ENCODE data around the gene RNF135. TPM values are rescaled to one million over a fixed set of nuclear protein-coding genes. Genes with fewer than 3 reads are reported as not detected.

The RNF135 gene
- total RNA-seq, 1 experiment from 2014 or later = 0.64 TPM

- Histone ChIP-seq H3K4me3 (ENCODE audit: low read depth, low read length) (no peak overlapping the region), H3K4me1 (peaks cover 10% of the 10 kb centered on the region), H3K27me3 (replicated peaks; ENCODE audit: control insufficient read depth, insufficient read depth, low read length) (no peaks in the 10 kb centered on the region), H3K9me3 (no peaks in the 10 kb centered on the region), H3K36me3 (ENCODE audit: control insufficient read depth, insufficient read depth, low read length) (no peaks in the 10 kb centered on the region)
- CTCF ChIA-PET = no interaction called here
- no peak overlapping the region for H3K27ac Mint-ChIP-seq (ENCODE audit: unreplicated experiment)
- intact Hi-C loops (cut with micrococcal nuclease; ENCODE audit: unreplicated experiment) = loop anchor here (10.0 kb wide), 1 partner anchor 48 kb away; no protein-coding TSS in a partner anchor
- H3K27me3 Mint-ChIP-seq (ENCODE audit: insufficient read depth, unreplicated experiment) = no peaks in the 10 kb centered on the region
- H3K9me3 Mint-ChIP-seq (ENCODE audit: unreplicated experiment) = no peaks in the 10 kb centered on the region
- no peak for DNase-seq
- no peak overlapping the region for H3K4me3 Mint-ChIP-seq (ENCODE audit: unreplicated experiment)
- H3K4me1 Mint-ChIP-seq (ENCODE audit: low read depth, unreplicated experiment) = peaks cover 7% of the 10 kb centered on the region
- no peak for TF ChIP-seq CTCF (IDR thresholded peaks at IDR 0.05; ENCODE audit: insufficient read depth in 1 of 2, low read depth in 1 of 2, low read length in 1 of 2, severe bottlenecking in 1 of 2, unreplicated experiment in 1 of 2)
- BruUV-seq (replicated peaks) = no TSS peak
- POLR2A ChIA-PET = no interaction called here
- no peaks in the 10 kb centered on the region for H3K36me3 Mint-ChIP-seq (ENCODE audit: insufficient read depth, unreplicated experiment)
Measured at GRCh38 chr17:30992551-30992950, 21.7 kb downstream of the RNF135 start.

GRCh38 chr17:30995347-30995746 lies 24.5 kb downstream of the RNF135 start:
- H3K9me3 ChIP-seq = no peaks in the 10 kb centered on the region
- H3K36me3 Mint-ChIP-seq (ENCODE audit: insufficient read depth, unreplicated experiment) = no peaks in the 10 kb centered on the region
- no peak for DNase-seq
- no peaks in the 10 kb centered on the region for H3K9me3 Mint-ChIP-seq (ENCODE audit: unreplicated experiment)
- no peak for TF ChIP-seq CTCF (IDR thresholded peaks at IDR 0.05; ENCODE audit: insufficient read depth in 1 of 2, low read depth in 1 of 2, low read length in 1 of 2, severe bottlenecking in 1 of 2, unreplicated experiment in 1 of 2)
- BruUV-seq (replicated peaks) = no TSS peak
- no peak overlapping the region for H3K4me3 ChIP-seq (ENCODE audit: low read depth, low read length)
- H3K4me3 Mint-ChIP-seq (ENCODE audit: unreplicated experiment) = no peak overlapping the region
- H3K36me3 ChIP-seq (ENCODE audit: control insufficient read depth, insufficient read depth, low read length) = no peaks in the 10 kb centered on the region
- peaks cover 7% of the 10 kb centered on the region for H3K4me1 Mint-ChIP-seq (ENCODE audit: low read depth, unreplicated experiment)
- CTCF ChIA-PET = no interaction called here
- peaks cover 10% of the 10 kb centered on the region for H3K4me1 ChIP-seq
- H3K27ac Mint-ChIP-seq (ENCODE audit: unreplicated experiment) = no peak overlapping the region
- no peaks in the 10 kb centered on the region for H3K27me3 ChIP-seq (replicated peaks; ENCODE audit: control insufficient read depth, insufficient read depth, low read length)
- H3K27me3 Mint-ChIP-seq (ENCODE audit: insufficient read depth, unreplicated experiment) = no peaks in the 10 kb centered on the region
- POLR2A ChIA-PET = no interaction called here
- intact Hi-C loops (cut with micrococcal nuclease; ENCODE audit: unreplicated experiment) = loop anchor here (10.0 kb wide), 1 partner anchor 51 kb away; no protein-coding TSS in a partner anchor

DNA sequence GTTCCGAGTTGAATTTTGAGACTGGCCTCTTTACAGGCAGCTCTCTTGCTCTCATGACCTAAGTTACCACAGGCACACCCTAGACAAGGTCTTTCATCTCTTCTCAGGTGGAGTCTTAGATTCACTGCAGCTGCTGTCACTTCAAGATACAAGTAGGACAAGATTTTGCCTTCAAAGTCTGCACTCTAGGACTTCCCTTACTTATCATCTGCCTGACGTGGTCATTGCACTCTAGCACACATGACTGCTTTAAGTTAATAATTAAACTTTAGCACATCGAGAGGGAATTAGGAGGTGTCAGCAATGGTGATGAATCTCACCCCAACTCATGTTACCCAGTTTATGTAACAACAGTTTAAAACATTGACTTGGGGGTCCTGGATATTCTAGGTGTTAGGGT lies 25.6 kb downstream of the RNF135 start:
- Histone ChIP-seq H3K4me1 (peaks cover 10% of the 10 kb centered on the region), H3K27me3 (replicated peaks; ENCODE audit: control insufficient read depth, insufficient read depth, low read length) (no peaks in the 10 kb centered on the region), H3K9me3 (no peaks in the 10 kb centered on the region), H3K4me3 (ENCODE audit: low read depth, low read length) (no peak overlapping the region), H3K36me3 (ENCODE audit: control insufficient read depth, insufficient read depth, low read length) (no peaks in the 10 kb centered on the region)
- ChIA-PET POLR2A (no interaction called here), CTCF (no interaction called here)
- Mint-ChIP-seq H3K36me3 (ENCODE audit: insufficient read depth, unreplicated experiment) (no peaks in the 10 kb centered on the region), H3K27me3 (ENCODE audit: insufficient read depth, unreplicated experiment) (no peaks in the 10 kb centered on the region), H3K9me3 (ENCODE audit: unreplicated experiment) (no peaks in the 10 kb centered on the region), H3K4me3 (ENCODE audit: unreplicated experiment) (no peak overlapping the region), H3K4me1 (ENCODE audit: low read depth, unreplicated experiment) (peaks cover 7% of the 10 kb centered on the region), H3K27ac (ENCODE audit: unreplicated experiment) (no peak overlapping the region)
- no peak for TF ChIP-seq CTCF (IDR thresholded peaks at IDR 0.05; ENCODE audit: insufficient read depth in 1 of 2, low read depth in 1 of 2, low read length in 1 of 2, severe bottlenecking in 1 of 2, unreplicated experiment in 1 of 2)
- DNase-seq = peak; percentile 30 to 45
- intact Hi-C loops (cut with micrococcal nuclease; ENCODE audit: unreplicated experiment) = loop anchor here (10.0 kb wide), 1 partner anchor 52 kb away; no protein-coding TSS in a partner anchor
- no TSS peak for BruUV-seq (replicated peaks)

All from Caco-2 (cell line).